Peyer's patch (tissue), 4 donors: ENCODE data around the gene SULT1A2. TPM values are rescaled to one million over a fixed set of nuclear protein-coding genes. Genes with fewer than 3 reads are reported as not detected.
"Not testable (repeated sequence)": the region's sequence is repeated elsewhere in the genome, so short reads cannot be mapped to it uniquely, and the experiment has no call there.

Experiments
- DNase-seq, 3 donors: peaks; one replicate each; pipeline ENCODE4 v3.0.0-alpha.2; 2017 to 2019
- H3K27ac ChIP-seq, 4 donors: fragments of 200-600 bp; sonication (generic); one replicate each; pipeline ENCODE4 v1.5.1; 2016 to 2019
- H3K27me3 ChIP-seq, 2 donors: fragments of 200-600 bp; sonication (generic); one replicate each; pipeline ENCODE4 v1.5.1; 2019
- H3K36me3 ChIP-seq, 3 donors: fragments of 200-600 bp; sonication (generic); one replicate each; pipeline ENCODE4 v1.5.1; 2016 to 2019
- H3K4me1 ChIP-seq, 4 donors: fragments of 200-600 bp; sonication (generic); one replicate each; pipeline ENCODE4 v1.5.1; 2016 to 2019
- H3K4me3 ChIP-seq, 4 donors: fragments of 200-600 bp; sonication (generic); 1 replicate in 3 of 4; 2 replicates in 1 of 4; pipeline ENCODE4 v1.5.1; 2016 to 2019; ENCODE audit warnings: mild to moderate bottlenecking in 1 of 4
- H3K9me3 ChIP-seq, 4 donors: fragments of 200-600 bp; sonication (generic); one replicate each; pipeline ENCODE4 v1.5.1; 2016 to 2019; ENCODE audit warnings: mild to moderate bottlenecking in 1 of 4
- POLR2A ChIP-seq, 2 donors: fragments of 450-650 bp; IDR thresholded peaks; one replicate each; pipeline ENCODE4 v1.5.1; 2017; ENCODE audit warnings: antibody characterized with exemption in 2 of 2, mild to moderate bottlenecking in 2 of 2, moderate library complexity in 2 of 2
- total RNA-seq, 4 donors: library from RNA; depleted of rRNA; stranded (reverse); fragments of >200 nt; gene quantifications; one replicate each; pipeline ENCODE4 v1.1.0, GENCODE V29; 2016
- TF ChIP-seq, protein P1 (sequence below), 6 experiments: fragments of 450-650 bp in 4 of 6; fragments of 200-600 bp in 2 of 6; sonication (generic) in 1 of 6; IDR thresholded peaks; one replicate each; pipeline ENCODE4 v1.5.1; 2017 to 2019; ENCODE audit warnings: antibody characterized with exemption in 6 of 6, mild to moderate bottlenecking in 3 of 6, moderate library complexity in 1 of 6

SULT1A2 gene
- total RNA-seq, 4 donors from 2014 or later = 26.4 to 241 (median 178) TPM

DNA sequence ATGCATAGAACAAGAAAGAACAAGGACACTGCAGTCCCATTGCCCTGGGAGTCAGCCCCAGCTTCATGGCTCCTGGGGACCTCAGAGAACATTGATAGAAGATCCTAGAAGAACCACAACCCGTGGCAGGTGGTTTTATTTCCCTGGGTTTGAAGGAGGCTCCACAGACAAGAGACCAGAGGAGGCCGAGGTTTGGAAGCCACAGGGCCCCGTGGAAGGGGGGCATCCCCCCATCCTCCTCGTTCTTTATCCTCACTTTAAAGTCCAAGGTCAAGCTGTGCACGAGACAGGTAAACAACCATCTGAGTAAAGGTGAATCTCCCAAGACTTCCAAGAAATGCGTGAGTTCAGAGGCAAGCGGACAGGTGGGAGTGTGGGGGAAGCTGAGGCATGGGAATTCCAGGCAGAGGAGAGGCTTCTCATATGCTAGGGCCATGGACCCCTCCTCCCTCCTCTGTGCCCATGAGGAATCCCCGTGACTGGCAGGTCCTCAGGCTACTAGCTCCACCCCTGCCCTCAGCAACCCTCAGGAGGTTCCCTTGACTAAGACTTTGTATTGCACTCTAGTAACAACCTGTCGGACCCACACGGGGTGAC is 13.8 kb upstream of the SULT1A2 start:
- Histone ChIP-seq H3K27ac (peak overlapping the region in 3 of 4 donors; percentile 73 to 90 (median 90)), H3K4me3 (peak overlapping the region in 2 of 4 donors; percentile 4 to 56), H3K27me3 (no peaks in the 10 kb centered on the region), H3K9me3 (no peaks in the 10 kb centered on the region), H3K4me1 (peaks cover 0 to 37% (median 4%) of the 10 kb centered on the region in 4 donors), H3K36me3 (peaks cover 0 to 23% (median 0%) of the 10 kb centered on the region in 3 donors)
- peak in 1 of 2 donors; percentile 31 for TF ChIP-seq POLR2A (IDR thresholded peaks at IDR 0.05)
- TF ChIP-seq, protein P1, sequence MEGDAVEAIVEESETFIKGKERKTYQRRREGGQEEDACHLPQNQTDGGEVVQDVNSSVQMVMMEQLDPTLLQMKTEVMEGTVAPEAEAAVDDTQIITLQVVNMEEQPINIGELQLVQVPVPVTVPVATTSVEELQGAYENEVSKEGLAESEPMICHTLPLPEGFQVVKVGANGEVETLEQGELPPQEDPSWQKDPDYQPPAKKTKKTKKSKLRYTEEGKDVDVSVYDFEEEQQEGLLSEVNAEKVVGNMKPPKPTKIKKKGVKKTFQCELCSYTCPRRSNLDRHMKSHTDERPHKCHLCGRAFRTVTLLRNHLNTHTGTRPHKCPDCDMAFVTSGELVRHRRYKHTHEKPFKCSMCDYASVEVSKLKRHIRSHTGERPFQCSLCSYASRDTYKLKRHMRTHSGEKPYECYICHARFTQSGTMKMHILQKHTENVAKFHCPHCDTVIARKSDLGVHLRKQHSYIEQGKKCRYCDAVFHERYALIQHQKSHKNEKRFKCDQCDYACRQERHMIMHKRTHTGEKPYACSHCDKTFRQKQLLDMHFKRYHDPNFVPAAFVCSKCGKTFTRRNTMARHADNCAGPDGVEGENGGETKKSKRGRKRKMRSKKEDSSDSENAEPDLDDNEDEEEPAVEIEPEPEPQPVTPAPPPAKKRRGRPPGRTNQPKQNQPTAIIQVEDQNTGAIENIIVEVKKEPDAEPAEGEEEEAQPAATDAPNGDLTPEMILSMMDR (IDR thresholded peaks at IDR 0.05) = no peak
- DNase-seq = peak in 2 of 3 donors; percentile 70 to 80

DNA sequence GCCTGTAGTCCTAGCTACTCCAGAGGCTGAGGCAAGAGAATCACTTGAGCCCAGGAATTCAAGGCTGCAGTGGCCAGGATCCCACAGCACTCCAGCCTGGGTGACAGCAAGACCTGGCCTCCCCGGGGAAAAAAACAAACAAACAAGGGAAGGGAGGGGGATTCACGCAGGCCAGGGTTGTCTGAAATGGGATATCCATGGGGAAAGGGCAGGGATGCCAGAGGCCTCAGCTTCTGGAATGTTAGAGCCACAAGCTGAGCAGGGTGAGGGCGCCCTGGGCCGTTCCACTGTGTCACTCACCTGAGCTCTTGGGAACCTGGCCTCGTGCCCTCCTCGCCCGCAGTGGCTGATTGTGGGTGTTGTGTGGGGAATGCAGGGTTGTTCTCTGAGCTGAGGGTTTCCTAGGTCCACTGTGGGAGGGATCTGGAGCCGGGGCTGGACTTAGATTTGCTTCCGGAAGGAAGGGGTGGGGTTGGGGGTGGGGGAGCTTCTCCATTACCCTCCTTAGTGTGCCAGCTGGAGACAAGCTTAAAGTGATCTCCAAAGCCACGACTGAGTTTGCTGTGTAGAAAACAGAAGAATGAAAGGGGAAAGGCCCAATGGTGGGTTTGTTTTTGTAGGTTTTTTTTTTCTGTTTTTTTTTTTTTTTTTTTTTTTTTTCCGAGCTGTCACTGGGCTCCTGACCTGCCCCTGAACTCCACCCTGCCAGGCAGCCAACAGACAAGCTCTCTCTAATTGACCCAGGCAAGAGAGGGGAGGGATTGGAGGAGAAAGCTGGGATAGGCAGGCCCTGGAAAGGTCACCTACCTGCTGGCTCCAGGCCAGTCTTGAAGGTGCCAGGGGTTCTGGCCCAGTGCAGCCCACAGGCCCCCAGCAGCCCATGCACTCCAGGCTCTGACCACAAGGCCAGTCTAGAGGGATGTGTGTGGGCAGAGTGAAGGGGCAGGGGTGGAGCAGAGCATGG is 13.1 kb upstream of the SULT1A2 start, which contains the start of gene SULT1A1:
SULT1A1 (minus strand) TSS at position 414 of the 964 bp plus-strand sequence. CDS start 1,189 bp downstream, outside the sequence.
- DNase-seq = peak in 2 of 3 donors; percentile 96 to 97
- H3K9me3 ChIP-seq = no peaks in the 10 kb centered on the region
- peak within 1 kb of the TSS in 3 of 4 donors; percentile 73 to 90 (median 90) for H3K27ac ChIP-seq
- no peaks in the 10 kb centered on the region for H3K27me3 ChIP-seq
- peaks cover 0 to 37% (median 4%) of the 10 kb centered on the region in 4 donors for H3K4me1 ChIP-seq
- TF ChIP-seq, protein P1 (IDR thresholded peaks at IDR 0.05) = no peak
- TF ChIP-seq POLR2A (IDR thresholded peaks at IDR 0.05) = peak; percentile 85
- H3K36me3 ChIP-seq = peaks cover 0 to 31% (median 0%) of the 10 kb centered on the region in 3 donors
- peak within 1 kb of the TSS in 3 of 4 donors; percentile 24 to 57 (median 56) for H3K4me3 ChIP-seq

DNA sequence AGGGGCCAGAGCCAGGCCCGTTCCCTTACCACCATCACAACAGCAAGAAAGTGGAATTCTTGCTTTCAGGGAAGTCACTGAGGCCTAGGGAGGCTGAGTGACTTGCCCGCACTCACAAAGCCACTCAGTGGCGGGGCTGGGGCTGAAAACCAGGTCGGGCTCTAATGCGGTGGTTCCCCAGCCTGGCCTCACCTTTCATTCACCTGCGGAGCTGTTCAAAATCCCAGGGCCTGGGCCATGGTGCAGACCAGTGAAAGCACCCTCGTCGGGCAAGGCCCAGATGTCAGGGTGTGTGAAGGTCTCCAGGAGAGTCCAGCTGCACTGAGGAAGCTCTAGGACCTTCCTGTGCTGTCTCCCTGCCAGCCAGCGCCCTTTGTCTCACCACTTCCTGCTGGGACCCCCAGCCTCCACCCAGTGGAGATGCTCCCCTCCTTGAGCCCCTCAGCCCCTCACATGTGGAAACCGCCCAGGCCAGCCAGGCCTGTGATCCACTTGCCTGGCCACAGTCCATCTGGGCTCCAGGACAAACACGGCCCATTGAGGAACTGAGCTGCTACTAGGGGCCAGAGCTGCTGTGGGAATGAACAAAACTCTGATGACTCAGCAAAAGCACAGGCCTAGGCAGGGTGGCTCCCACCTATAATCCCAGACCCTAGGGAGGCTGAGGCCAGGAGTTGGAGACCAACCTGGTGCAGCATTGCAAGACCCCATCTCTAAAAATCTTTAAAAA is 12.2 kb upstream of the SULT1A2 start:
- H3K27me3 ChIP-seq, H3K9me3 ChIP-seq: not testable (repeated sequence)
- peak overlapping the region in 3 of 4 donors; percentile 24 to 57 (median 56) for H3K4me3 ChIP-seq
- peak overlapping the region in 3 of 4 donors; percentile 73 to 90 (median 90) for H3K27ac ChIP-seq
- peaks cover 0 to 37% (median 4%) of the 10 kb centered on the region in 4 donors for H3K4me1 ChIP-seq
- H3K36me3 ChIP-seq = peaks cover 0 to 37% (median 0%) of the 10 kb centered on the region in 3 donors
- peak in 1 of 3 donors; percentile 60 for DNase-seq

DNA sequence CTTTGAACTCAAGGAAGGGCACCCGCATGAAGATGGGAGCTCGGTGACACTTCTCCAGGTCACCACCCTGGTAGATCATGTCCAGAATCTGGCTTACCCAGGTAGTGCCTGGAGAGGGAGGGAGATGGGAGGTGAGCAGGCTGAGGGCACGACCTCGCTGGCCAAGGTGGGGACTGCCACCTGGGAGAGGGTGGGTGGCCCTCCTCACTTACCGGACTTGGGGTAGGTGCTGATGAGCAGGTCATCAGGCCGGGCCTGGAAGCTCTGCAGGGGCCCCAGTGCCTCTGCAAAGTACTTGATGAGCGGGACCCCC is 11.6 kb upstream of the SULT1A2 start:
- H3K27ac ChIP-seq = peak overlapping the region in 1 of 4 donors; percentile 90

DNA sequence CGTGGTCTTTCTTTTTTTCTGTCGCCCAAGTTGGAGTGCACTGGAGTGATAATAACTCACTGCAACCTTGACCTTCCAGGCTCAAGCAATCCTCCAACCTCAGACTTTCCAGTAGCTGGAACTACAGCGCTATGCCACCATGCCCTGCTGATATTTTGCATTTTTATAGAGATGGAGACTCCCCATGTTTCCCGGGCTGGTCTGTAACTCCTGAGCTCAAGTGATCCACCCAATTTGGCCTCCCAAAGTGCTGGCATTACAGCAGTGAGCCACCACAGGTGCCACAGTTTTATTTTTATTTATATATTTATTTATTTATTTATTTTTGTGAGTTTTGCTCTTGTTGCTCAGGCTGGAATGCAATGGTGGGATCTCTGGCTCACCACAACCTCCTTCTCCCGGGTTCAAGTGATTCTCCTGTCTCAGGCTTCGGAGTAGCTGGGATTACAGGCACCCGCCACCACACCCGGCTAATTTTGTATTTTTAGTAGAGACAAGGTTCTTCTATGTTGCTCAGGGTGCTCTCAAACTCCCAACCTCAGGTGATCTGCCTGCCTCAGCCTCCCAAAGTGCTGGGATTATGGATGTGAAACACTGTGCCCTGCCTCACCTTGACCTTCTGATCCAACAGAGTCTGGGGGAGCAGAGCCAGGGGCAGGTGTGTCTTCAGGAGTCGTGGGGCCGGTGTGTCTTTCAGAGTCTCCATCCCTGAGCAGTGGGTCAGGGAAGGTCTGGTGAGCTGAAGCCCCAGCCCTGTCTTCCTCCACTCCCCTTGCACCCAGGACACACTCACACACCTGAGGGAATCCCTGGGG is 11.0 kb upstream of the SULT1A2 start:
- Histone ChIP-seq H3K36me3 (peaks cover 0 to 37% (median 0%) of the 10 kb centered on the region in 3 donors), H3K4me3 (peak overlapping the region in 2 of 4 donors; percentile 56 to 57), H3K27ac (peak overlapping the region in 1 of 4 donors; percentile 90), H3K4me1 (peaks cover 0 to 37% (median 4%) of the 10 kb centered on the region in 4 donors)
- not testable (repeated sequence) for H3K27me3 ChIP-seq, H3K9me3 ChIP-seq
- peak in 1 of 3 donors; percentile 45 for DNase-seq

More for the DNA sequence above, 11.6 kb upstream of the SULT1A2 start:
- Histone ChIP-seq H3K4me3 (peak overlapping the region in 2 of 4 donors; percentile 56 to 57), H3K4me1 (peaks cover 0 to 37% (median 4%) of the 10 kb centered on the region in 4 donors), H3K36me3 (peaks cover 0 to 37% (median 0%) of the 10 kb centered on the region in 3 donors)
- not testable (repeated sequence) for H3K27me3 ChIP-seq, DNase-seq, H3K9me3 ChIP-seq

DNA sequence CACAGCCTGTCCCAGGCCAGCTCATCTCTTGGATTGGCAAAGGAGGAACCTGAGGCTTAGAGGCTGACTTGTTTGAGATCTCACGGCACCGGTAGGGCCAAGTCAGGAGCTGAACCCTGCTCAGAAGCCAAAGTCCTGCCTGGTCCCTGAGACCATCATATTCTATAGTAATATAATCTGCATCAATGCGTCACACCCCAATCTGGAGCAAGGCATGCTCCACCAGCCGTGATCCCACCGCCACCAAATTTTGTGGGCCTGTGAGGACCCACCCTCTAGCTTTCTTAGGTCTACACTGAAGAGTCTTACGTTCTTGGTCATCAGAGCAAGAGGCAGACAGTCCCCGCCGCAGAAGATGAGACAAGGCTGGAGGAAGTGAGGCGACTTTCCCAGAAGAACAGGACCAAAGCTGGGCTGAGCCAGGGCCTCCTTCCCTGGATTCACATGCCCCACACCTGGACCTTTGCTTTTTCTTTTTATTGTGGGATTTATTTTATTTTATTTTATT is 10.3 kb upstream of the SULT1A2 start:
- Histone ChIP-seq H3K27ac (peak overlapping the region in 1 of 4 donors; percentile 21), H3K4me3 (no peak overlapping the region), H3K27me3 (no peaks in the 10 kb centered on the region), H3K36me3 (peaks cover 0 to 37% (median 0%) of the 10 kb centered on the region in 3 donors), H3K4me1 (peaks cover 0 to 37% (median 4%) of the 10 kb centered on the region in 4 donors), H3K9me3 (no peaks in the 10 kb centered on the region)
- no peak for TF ChIP-seq POLR2A (IDR thresholded peaks at IDR 0.05)
- TF ChIP-seq, protein P1 (IDR thresholded peaks at IDR 0.05) = no peak
- DNase-seq = peak in 1 of 3 donors; percentile 72
